CD4-positive, alpha-beta T cell treated with Interferon gamma for 1 hour (primary cell): ENCODE data around the gene ANO4.

Source experiments
- DNase-seq: peaks from one replicate; pipeline ENCODE4 v3.0.0-alpha.2; 2020

The ANO4 gene

GRCh38 chr12:100820314-100820713 is 25.7 kb downstream of the ANO4 start:
- no peak for DNase-seq

DNA sequence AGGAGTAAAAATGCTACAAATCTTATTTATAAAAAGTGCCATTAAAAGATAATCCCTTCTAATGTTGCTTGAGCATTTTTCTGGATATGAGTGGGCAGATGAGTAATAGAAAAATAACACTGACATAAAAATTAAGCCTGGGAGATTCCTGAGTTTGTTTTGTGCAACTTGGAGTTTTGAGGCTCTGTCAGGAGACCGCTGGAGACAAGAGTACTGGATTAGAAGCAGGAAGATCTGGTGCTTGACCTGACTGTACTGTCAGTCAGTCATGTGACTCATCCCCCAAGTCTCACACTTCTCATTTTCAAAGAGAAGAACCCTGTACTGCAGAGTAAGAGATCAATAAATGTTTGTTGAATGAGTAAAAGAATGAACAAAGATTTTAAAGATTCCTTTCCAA is 29.4 kb downstream of the ANO4 start:
- DNase-seq = no peak

GRCh38 chr12:100824476-100824875 is 29.9 kb downstream of the ANO4 start:
- no peak for DNase-seq

GRCh38 chr12:100826323-100826722 is 31.7 kb downstream of the ANO4 start:
- no peak for DNase-seq

DNA sequence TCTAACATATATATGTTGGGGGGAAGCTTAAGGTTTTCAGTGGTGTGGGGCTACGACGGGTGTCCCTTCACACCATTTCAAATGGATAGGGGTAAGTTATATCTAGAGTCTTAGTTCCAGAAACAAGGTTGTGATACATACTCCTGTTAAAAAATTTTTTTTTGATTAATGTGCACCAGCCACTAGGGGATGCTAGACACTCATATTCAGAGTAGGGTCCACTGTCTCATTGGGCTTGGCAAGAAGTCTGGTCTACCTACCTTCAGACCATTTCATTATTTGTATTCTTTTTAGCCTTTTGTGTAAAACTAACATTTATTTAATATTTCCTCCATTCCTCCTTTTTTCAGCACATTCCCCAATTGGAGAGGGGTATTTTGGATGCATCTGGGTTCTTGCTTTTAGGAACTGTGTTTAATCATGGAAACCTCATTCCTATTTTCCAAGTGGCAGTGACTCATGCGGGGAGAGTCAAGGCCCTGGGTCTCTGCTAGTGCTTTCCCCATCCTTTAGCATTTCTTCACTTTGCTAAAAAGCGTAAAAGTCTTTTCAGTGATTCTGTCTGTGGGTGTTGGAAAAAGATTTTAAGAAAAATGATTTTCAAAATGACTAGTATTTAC is 33.4 kb downstream of the ANO4 start:
- no peak for DNase-seq

- DNase-seq = no peak
Observed at GRCh38 chr12:100830003-100830795, 35.6 kb downstream of the ANO4 start.

DNA sequence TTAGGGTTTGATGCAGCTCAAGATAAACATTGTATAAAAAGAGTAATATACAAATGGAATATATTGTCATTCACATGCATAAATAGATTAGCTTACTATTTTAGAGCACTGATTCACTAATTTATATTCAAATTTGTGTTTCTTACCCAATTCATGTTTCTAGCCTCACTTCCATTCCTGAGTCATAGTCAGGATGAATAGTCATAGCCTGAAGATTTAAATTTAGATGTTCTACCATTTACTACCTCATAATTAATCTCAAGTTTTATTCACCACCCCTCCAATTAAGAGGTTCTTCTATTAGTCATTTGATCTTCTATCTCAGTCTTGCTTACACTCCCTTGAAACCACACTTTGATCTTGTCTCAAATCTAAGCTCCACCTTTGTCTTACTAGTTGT is 38.7 kb downstream of the ANO4 start:
- DNase-seq = no peak

DNA sequence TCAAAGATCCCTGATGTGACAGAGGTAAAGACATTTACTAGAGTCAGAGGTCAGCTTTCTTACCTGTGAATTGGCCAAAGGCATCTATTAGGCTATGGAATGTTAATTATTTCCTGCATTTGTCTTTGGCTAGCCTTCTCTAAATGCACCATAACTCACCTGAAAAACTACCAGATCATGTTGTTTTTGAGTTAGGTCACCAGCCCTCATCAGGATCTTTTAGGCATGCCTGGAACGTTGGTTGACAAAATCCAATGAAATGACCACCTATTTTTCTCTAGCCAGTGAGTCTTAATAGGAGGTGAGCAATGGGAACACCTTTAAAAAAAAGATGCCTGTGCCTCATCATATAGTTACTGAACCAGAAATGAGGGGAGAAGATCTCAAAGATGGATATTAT is 46.2 kb downstream of the ANO4 start:
- no peak for DNase-seq

DNA sequence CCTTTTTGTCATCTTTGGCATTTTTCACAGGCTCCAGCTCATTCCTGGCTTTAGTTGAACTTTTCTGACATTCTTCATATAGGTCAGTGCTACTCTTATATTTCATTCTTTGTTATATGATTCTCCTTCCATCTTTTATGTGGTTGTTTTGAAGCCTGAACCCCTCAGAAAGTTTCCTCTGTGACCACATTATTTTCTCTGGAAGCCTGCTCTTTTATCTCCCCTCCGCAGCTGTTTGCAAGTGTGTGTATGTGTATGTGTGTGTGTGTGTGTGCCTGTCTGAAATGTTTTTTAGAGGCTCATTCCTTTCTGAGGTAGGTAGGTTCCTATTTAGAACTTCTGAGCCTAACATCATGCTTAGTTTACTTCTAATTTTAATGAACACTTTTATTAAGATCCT is 47.6 kb downstream of the ANO4 start:
- DNase-seq = no peak

- no peak for DNase-seq
Observed at GRCh38 chr12:100843061-100843460, 48.5 kb downstream of the ANO4 start.

- DNase-seq = no peak
Observed at GRCh38 chr12:100845095-100845494, 50.5 kb downstream of the ANO4 start.

- no peak for DNase-seq
Observed at GRCh38 chr12:100851637-100852036, 57.1 kb downstream of the ANO4 start.

- DNase-seq = no peak
Observed at GRCh38 chr12:100857418-100857817, 62.8 kb downstream of the ANO4 start.

GRCh38 chr12:100857971-100858370 is 63.4 kb downstream of the ANO4 start:
- DNase-seq = no peak

DNA sequence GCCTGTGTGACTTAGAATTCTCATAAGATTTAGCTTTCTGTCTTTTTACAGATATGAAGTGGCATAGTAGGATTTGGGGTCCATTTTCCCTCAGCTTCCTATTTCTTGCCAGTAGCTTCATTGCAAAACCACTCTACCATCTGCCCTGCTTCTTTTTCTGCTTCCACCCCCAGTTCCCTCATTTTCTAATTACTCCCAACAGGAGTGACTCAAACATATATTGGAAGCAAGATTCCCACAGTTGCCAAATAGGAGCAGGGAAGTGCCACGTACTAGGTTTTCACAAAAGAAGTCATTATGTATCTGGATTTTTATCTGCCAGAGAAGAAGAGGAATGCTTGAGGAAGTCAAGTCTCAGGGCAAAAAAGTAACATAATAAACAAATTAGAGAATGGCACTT is 64.1 kb downstream of the ANO4 start:
- no peak for DNase-seq

DNA sequence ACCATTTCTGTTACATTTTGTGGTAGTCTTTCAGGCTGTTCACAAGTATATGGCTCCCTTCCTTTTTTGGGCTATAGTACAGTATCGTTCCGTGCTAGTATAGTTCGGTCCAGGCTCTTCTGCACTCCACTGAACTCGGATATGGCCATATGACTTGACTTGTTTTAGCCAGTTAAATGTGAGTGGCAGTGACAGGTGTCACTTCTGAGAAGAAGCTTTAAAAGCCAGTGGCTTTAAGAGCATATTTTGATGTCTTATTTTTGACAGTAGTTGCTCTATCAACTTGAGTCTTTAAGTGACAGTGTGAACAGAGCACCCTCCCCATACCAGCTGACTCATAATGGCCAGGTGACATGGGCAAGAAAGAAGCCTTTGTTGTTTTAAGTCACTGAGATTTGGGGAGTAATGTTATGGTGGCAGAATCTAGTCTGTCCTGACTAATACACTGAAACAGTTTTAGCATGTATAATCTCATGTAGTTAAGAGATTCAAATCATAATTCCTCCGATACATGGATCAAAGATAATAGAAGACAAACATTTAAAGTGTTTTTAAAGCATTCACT is 64.6 kb downstream of the ANO4 start:
- no peak for DNase-seq

GRCh38 chr12:100860611-100861010 is 66.0 kb downstream of the ANO4 start:
- no peak for DNase-seq

DNA sequence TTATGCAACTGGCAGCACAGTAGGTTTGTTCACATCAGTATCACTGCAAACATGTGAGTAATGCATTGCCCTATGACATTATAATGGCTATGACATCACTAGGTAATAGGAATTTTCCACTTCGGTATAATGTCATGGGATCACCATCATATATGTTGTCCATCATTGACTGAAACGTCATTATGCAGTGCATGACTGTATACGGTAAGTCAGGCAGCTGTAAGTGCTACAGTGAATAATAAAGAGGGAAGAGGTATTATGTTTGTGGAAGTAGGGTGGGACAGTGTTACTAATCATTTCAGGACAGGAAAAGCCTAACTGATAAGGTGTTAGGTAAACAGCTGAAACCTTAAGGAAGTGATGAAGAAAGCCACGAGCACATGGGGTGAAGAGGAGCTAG is 68.1 kb downstream of the ANO4 start:
- no peak for DNase-seq

DNA sequence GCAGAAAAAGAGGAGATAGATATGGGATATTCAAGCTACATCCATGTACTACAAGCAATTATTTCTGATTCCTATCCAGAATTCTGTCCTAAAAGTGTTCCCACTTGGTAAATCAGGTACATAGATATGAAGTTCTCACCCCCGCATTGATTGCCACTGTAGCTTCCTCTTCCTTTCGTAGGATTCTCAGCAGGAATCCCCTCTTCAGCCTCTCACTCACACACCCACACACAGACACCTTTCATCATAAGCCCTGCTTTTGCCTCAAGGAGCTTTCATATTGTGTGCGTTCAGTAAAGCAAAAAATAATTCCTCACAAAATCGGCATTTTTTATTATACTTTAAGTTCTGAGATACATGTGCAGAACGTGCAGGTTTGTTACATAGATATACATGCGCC is 69.8 kb downstream of the ANO4 start:
- no peak for DNase-seq

DNA sequence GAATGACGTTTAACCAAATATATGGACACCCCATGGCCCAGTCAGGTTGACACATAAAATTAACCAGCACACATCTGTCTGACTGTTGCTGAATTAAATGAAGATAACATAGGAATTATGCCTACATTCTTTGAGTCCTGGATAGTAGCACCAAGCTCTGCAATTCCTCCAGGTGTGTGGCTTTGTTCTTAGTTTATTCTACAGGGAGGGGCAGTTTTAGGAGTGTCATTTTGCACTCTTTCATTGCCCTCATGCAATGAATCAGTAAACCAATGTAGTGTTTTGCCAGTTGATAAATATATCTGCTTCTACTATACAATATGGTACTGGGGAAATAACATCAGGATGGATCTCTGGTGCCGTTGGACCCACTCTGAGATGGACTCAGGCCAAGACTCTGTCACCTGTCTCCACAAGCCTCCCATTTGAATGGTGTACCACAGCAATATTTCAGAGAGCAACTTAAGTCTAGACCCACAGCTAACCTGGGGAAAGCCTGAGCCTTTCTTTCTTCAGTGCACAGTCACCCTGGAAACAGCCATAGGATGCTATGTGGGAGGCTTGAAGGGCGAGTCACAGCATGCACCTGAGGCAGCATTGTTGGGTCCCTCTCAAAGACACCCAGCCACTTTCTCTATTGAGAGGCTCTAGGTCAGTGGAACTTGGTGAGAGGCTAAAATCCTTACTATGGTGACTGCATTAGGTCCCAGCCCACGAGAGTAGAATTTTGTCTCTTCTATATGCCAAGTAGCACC is 73.2 kb downstream of the ANO4 start:
- no peak for DNase-seq

- DNase-seq = no peak
Observed at GRCh38 chr12:100868487-100868886, 73.9 kb downstream of the ANO4 start.

GRCh38 chr12:100871195-100871734 is 76.7 kb downstream of the ANO4 start:
- DNase-seq = no peak

DNA sequence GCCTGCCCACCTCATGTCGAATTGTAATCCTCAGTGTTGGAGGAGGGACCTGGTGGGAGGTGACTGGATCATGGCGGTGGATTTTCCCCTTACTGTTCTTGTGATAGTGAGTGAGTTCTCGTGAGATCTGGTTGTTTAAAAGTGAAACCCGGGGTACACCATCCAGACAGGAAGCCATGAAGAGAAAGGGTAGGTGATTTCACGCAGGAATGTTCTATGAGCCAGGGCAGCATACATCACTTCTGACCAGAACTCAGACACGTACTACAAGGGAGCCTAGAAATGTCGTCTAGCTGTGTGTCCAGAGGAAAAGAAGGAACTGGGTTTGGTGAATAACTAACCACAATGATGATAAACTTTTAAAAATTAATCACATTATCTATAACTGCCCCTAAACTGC is 80.6 kb downstream of the ANO4 start:
- DNase-seq = no peak
